ENCODE measurements around the gene APP. TPM values are rescaled to one million over a fixed set of nuclear protein-coding genes. Genes with fewer than 3 reads are reported as not detected.
"Not testable (repeated sequence)": the region's sequence is repeated elsewhere in the genome, so short reads cannot be mapped to it uniquely, and the experiment has no call there.

Gene APP
- total RNA-seq, 8 experiments from 2014 or later = 252 to 1,066 (median 518) TPM

GRCh38 chr21:25925064-25925800 lies 245.3 kb downstream of the APP start:
- no peak overlapping the region for H3K27ac ChIP-seq
- WGBS, 10 experiments = 83 to 100% (median 94%) methylated on average over 1 to 13 of the region's 14 CpGs; no CpG with 5 or more reads in 1 of the 10 experiments
- ATAC-seq (replicated peaks in 6 of 8) = no peak
- in situ Hi-C loops (cut with MboI; ENCODE audit: low pct_unique_long_range_greater_than_20kb in 2 of 9, low sequenced_read_pairs in 9 of 9, unreplicated experiment in 9 of 9) = no loop called here
- H3K4me3 ChIP-seq = no peak overlapping the region
- peaks cover 0 to under 1% of the 10 kb centered on the region in 2 donors for H3K4me1 ChIP-seq (replicated peaks in 1 of 2)

- in situ Hi-C loops (cut with MboI; ENCODE audit: low pct_unique_long_range_greater_than_20kb in 2 of 9, low sequenced_read_pairs in 9 of 9, unreplicated experiment in 9 of 9); H3K4me3 ChIP-seq; ATAC-seq (replicated peaks in 6 of 8); H3K27ac ChIP-seq: not testable (repeated sequence)
- peaks cover 0 to 10% of the 10 kb centered on the region in 2 donors for H3K4me1 ChIP-seq (replicated peaks in 1 of 2)
- WGBS, 10 experiments = 93 to 100% (median 100%) methylated on average over 1 to 3 of the region's 17 CpGs; no CpG with 5 or more reads in 7 of the 10 experiments
These were observed 252.4 kb downstream of the APP start for GRCh38 chr21:25918152-25918551.

DNA sequence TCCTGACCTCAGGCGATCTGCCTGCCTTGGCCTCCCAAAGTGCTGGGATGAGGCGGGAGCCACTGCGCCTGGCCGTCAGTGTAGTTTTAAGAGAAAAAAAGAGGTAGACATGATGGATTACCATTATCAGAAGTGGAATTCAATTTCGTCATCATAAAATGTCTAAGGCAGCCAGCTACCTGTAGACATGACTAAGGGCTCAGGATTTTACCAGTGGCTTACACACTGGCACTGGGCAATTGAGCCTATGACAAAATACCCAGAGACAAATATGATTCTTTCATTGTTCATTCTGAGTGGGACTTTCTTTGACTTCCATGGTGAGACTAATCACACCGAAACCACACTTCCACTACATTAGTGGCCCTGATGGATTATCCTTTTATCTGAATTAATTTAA lies 254.3 kb downstream of the APP start:
- peaks cover 0 to 19% of the 10 kb centered on the region in 2 donors for H3K4me1 ChIP-seq (replicated peaks in 1 of 2)
- no peak for ATAC-seq (replicated peaks in 6 of 8)
- no peak overlapping the region for H3K27ac ChIP-seq
- in situ Hi-C loops (cut with MboI; ENCODE audit: low pct_unique_long_range_greater_than_20kb in 2 of 9, low sequenced_read_pairs in 9 of 9, unreplicated experiment in 9 of 9) = no loop called here
- H3K4me3 ChIP-seq = no peak overlapping the region
- 83 to 100% (median 99%) methylated on average over 1 to 6 of the region's 6 CpGs for WGBS, 10 experiments

- WGBS, 10 experiments = 87 to 100% (median 94%) methylated on average over 1 to 3 of the region's 3 CpGs
- H3K27ac ChIP-seq = peak overlapping the region in 1 of 2 donors; percentile 15
- in situ Hi-C loops (cut with MboI; ENCODE audit: low pct_unique_long_range_greater_than_20kb in 2 of 9, low sequenced_read_pairs in 9 of 9, unreplicated experiment in 9 of 9) = no loop called here
- ATAC-seq (replicated peaks in 6 of 8) = peak in 4 of 8 experiments; percentile 19 to 78 (median 32)
- peaks cover 0 to 19% of the 10 kb centered on the region in 2 donors for H3K4me1 ChIP-seq (replicated peaks in 1 of 2)
- H3K4me3 ChIP-seq = no peak overlapping the region
These were observed 257.1 kb downstream of the APP start for GRCh38 chr21:25913479-25913878.

GRCh38 chr21:25912402-25912746 lies 258.2 kb downstream of the APP start:
- ATAC-seq (replicated peaks in 6 of 8) = no peak
- no peak overlapping the region for H3K27ac ChIP-seq
- H3K4me1 ChIP-seq (replicated peaks in 1 of 2) = peaks cover 4 to 19% of the 10 kb centered on the region in 2 donors
- WGBS, 10 experiments = 60 to 100% (median 84%) methylated on average over 1 to 2 of the region's 2 CpGs; no CpG with 5 or more reads in 3 of the 10 experiments
- H3K4me3 ChIP-seq = no peak overlapping the region
- in situ Hi-C loops (cut with MboI; ENCODE audit: low pct_unique_long_range_greater_than_20kb in 2 of 9, low sequenced_read_pairs in 9 of 9, unreplicated experiment in 9 of 9) = no loop called here

DNA sequence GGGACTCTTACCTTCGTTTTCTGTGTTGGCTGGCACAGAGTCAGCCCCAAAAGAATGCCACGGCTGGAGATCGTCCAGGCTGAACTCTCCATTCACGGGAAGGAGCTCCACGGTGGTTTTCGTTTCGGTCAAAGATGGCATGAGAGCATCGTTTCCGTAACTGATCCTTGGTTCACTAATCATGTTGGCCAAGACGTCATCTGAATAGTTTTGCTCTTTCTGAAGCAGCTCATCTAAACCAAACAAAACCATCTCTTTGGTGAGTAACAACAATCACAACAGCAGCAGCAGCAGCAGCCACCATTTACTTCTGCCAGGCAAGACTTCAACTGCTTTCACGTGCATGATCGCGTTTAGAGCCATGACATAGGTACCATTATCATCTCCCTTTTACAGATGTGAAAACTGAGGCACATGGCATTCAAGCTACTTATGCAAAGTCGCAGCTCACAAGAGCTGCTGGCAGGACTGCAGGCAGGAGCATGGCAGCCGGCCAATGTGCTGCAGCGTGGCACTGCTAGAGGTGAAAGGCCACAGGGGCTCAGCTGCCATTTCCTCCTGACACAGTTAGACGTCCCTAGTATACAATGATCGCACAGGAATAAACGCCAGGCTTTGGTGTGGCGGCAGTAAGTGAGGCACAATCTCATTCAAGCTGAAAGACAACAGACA lies 258.7 kb downstream of the APP start:
- peaks cover 4 to 19% of the 10 kb centered on the region in 2 donors for H3K4me1 ChIP-seq (replicated peaks in 1 of 2)
- no peak overlapping the region for H3K4me3 ChIP-seq
- in situ Hi-C loops (cut with MboI; ENCODE audit: low pct_unique_long_range_greater_than_20kb in 2 of 9, low sequenced_read_pairs in 9 of 9, unreplicated experiment in 9 of 9) = no loop called here
- no peak for ATAC-seq (replicated peaks in 6 of 8)
- no peak overlapping the region for H3K27ac ChIP-seq
- WGBS, 10 experiments = 91 to 100% (median 96%) methylated on average over 4 to 15 of the region's 20 CpGs; no CpG with 5 or more reads in 1 of the 10 experiments

DNA sequence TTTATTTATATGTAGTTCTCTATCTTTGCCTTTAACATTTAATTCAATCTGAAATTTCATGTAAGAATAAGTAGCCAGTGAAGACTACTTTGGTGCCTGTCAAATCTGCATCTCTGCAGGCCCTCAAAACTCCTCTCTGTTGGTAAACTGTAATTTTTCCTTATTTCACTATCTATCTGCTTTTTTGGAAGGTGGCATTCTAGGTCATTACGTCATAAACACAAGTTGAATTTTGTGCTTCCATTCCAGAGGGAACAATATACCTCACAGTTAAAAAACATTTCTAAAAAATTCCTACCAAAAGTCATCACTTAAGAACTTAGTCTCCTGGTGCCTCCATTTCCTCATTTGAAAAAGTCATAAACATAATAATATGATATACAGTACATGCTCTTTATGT lies 259.8 kb downstream of the APP start:
- Histone ChIP-seq H3K27ac (no peak overlapping the region), H3K4me1 (replicated peaks in 1 of 2) (peaks cover 4 to 19% of the 10 kb centered on the region in 2 donors), H3K4me3 (no peak overlapping the region)
- 83 to 100% (median 94%) methylated on average over 1 of the region's 1 CpG; no CpG with 5 or more reads in 2 of the 10 experiments for WGBS, 10 experiments
- no peak for ATAC-seq (replicated peaks in 6 of 8)
- in situ Hi-C loops (cut with MboI; ENCODE audit: low pct_unique_long_range_greater_than_20kb in 2 of 9, low sequenced_read_pairs in 9 of 9, unreplicated experiment in 9 of 9) = no loop called here

GRCh38 chr21:25909341-25909740 lies 261.2 kb downstream of the APP start:
- in situ Hi-C loops (cut with MboI; ENCODE audit: low pct_unique_long_range_greater_than_20kb in 2 of 9, low sequenced_read_pairs in 9 of 9, unreplicated experiment in 9 of 9) = no loop called here
- Histone ChIP-seq H3K4me1 (replicated peaks in 1 of 2) (peaks cover 4 to 19% of the 10 kb centered on the region in 2 donors), H3K4me3 (no peak overlapping the region), H3K27ac (no peak overlapping the region)
- ATAC-seq (replicated peaks in 6 of 8) = no peak
- WGBS, 10 experiments = 73 to 98% (median 92%) methylated on average over 2 to 5 of the region's 5 CpGs; no CpG with 5 or more reads in 2 of the 10 experiments

GRCh38 chr21:25908495-25908894 lies 262.1 kb downstream of the APP start:
- no peak overlapping the region for H3K4me3 ChIP-seq
- H3K27ac ChIP-seq = no peak overlapping the region
- peaks cover 4 to 16% of the 10 kb centered on the region in 2 donors for H3K4me1 ChIP-seq (replicated peaks in 1 of 2)
- in situ Hi-C loops (cut with MboI; ENCODE audit: low pct_unique_long_range_greater_than_20kb in 2 of 9, low sequenced_read_pairs in 9 of 9, unreplicated experiment in 9 of 9) = no loop called here
- ATAC-seq (replicated peaks in 6 of 8) = peak in 1 of 8 experiments; percentile 16
- WGBS, 10 experiments = 50 to 100% (median 90%) methylated on average over 1 to 5 of the region's 5 CpGs; no CpG with 5 or more reads in 1 of the 10 experiments

DNA sequence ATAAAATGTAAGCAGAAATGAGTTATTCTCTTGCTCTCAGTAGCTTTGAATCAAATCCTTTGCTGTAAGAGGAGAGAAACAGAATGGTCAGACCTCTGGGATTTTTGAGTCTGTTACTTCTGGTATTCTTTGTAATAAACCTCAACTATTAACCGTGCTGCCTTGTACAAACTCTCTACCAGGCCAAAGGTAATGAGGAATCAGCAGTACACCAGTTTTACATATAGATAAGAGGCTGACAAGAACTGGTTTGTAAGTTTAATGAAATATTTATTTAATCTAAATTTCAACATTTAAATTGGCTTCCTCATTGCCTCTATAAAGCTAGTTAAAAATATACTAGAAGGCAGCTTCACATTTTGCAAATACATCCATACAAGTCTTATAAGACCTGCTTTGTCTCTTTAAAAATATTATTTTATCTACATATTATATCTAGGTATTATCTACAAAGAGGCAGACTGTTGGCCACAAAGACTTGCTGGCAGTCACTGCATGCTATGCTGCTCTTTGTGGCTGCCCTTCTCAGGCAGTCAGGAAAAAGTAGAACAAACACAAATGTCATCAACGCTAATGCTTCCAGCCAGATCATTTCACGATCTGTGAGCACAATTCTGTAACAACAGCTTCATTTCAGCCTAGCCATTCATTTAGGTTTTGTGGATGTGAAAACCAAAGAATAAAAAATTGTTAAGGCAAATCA lies 262.8 kb downstream of the APP start:
- WGBS, 10 experiments = 69 to 100% (median 83%) methylated on average over 1 to 3 of the region's 3 CpGs; no CpG with 5 or more reads in 3 of the 10 experiments
- ATAC-seq (replicated peaks in 6 of 8) = peak in 1 of 8 experiments; percentile 70
- H3K4me3 ChIP-seq = no peak overlapping the region
- H3K4me1 ChIP-seq (replicated peaks in 1 of 2) = peaks cover 4 to 10% of the 10 kb centered on the region in 2 donors
- in situ Hi-C loops (cut with MboI; ENCODE audit: low pct_unique_long_range_greater_than_20kb in 2 of 9, low sequenced_read_pairs in 9 of 9, unreplicated experiment in 9 of 9) = no loop called here
- no peak overlapping the region for H3K27ac ChIP-seq

DNA sequence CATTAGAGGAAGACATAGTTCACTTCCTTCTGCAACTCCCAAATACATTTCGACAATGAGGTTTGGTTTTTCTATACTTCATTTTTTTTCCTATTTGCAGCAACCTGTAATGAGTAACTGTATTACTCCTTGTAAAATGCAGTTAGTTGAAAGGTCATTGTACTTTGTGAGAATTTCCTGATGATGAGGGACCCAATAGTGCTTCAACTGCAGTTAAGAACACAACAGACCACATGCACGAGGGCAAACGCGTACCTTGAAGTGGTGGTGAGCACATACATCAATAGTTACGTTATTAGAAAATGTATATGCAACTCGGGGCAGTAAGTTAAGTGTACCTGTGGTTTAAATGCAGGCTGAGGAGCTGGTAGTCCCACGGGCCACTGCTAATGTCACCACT lies 264.0 kb downstream of the APP start:
- H3K27ac ChIP-seq = no peak overlapping the region
- in situ Hi-C loops (cut with MboI; ENCODE audit: low pct_unique_long_range_greater_than_20kb in 2 of 9, low sequenced_read_pairs in 9 of 9, unreplicated experiment in 9 of 9) = no loop called here
- H3K4me3 ChIP-seq = no peak overlapping the region
- no peak for ATAC-seq (replicated peaks in 6 of 8)
- 80 to 100% (median 93%) methylated on average over 1 to 7 of the region's 7 CpGs; no CpG with 5 or more reads in 1 of the 10 experiments for WGBS, 10 experiments
- H3K4me1 ChIP-seq (replicated peaks in 1 of 2) = peaks cover 4 to 5% of the 10 kb centered on the region in 2 donors

- in situ Hi-C loops (cut with MboI; ENCODE audit: low pct_unique_long_range_greater_than_20kb in 2 of 9, low sequenced_read_pairs in 9 of 9, unreplicated experiment in 9 of 9) = no loop called here
- ATAC-seq (replicated peaks in 6 of 8) = no peak
- WGBS, 10 experiments = 75 to 100% (median 94%) methylated on average over 1 to 6 of the region's 6 CpGs; no CpG with 5 or more reads in 2 of the 10 experiments
- H3K4me3 ChIP-seq = no peak overlapping the region
- H3K4me1 ChIP-seq (replicated peaks in 1 of 2) = peaks cover 4 to 5% of the 10 kb centered on the region in 2 donors
- no peak overlapping the region for H3K27ac ChIP-seq
These were observed 265.4 kb downstream of the APP start for GRCh38 chr21:25905126-25905525.

Data from motor neuron (in vitro differentiated cells).